Astrocyte of the cerebellum (primary cell): ENCODE results near the gene C22orf31.
A peak's percentile ranks its signal among the peaks of the same experiment; 100 is the strongest.
"Not testable (repeated sequence)": the region's sequence is repeated elsewhere in the genome, so short reads cannot be mapped to it uniquely, and the experiment has no call there.

ENCODE experiments used
- DNase-seq: peaks from one replicate; pipeline ENCODE4 v3.0.0-alpha.2; 2011; ENCODE audit warnings: low read depth
- H3K4me3 ChIP-seq: 2 replicates; pipeline ENCODE4 v1.5.1; 2011; ENCODE audit warnings: mild to moderate bottlenecking, low read depth, low read length, moderate library complexity
- in situ Hi-C: cut with HindIII; loops from 2 replicates; pipeline ENCODE4 v1.10.0; 2017; ENCODE audit warnings: low sequenced_read_pairs
- TF ChIP-seq, protein P1 (sequence below): IDR thresholded peaks from 2 replicates; pipeline ENCODE4 v1.5.1; 2012; ENCODE audit warnings: low read length, low read depth, moderate library complexity, mild to moderate bottlenecking; ENCODE audit errors: missing control alignments

Gene C22orf31

DNA sequence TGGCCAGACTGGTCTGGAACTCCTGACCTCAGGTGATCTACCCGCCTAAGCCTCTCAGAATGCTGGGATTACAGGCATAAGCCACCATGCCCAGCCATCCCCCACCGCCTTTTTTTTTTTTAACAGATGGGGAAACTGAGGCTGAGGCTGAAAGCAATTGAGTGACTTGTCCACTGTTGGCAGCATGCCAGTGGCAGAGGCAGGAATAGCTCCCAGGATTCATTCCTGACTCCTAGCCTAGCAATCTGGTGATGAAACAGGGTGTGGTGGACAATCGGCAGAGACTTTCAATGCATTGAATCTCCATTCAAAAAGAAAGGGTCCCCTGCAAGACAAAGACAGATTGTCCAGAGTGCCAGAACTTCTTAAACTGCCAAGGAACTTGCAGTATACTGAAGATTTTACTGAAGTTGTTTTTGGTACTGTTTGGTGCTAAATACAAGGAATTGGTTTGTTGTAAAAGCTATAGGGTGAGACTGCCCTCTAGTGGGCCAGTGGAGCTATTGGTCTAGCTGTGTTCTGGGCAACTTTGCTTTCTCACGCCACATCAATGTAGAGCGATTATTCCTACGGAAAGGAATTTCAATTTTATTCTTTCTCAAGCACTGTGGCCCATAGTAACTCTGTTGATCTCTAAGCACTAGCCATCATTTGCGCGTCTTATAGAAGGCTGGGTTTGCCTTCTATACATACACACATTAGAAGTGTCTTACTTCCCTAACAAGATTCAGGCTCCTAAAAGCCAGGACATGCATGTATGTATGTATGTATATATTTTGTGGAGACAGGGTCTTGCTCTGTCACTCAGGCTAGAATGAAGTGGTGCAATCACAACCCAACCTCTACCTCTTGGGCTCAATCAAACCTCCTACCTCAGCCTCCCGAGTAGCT is 21.0 kb downstream of the C22orf31 start:
- TF ChIP-seq, protein P1, sequence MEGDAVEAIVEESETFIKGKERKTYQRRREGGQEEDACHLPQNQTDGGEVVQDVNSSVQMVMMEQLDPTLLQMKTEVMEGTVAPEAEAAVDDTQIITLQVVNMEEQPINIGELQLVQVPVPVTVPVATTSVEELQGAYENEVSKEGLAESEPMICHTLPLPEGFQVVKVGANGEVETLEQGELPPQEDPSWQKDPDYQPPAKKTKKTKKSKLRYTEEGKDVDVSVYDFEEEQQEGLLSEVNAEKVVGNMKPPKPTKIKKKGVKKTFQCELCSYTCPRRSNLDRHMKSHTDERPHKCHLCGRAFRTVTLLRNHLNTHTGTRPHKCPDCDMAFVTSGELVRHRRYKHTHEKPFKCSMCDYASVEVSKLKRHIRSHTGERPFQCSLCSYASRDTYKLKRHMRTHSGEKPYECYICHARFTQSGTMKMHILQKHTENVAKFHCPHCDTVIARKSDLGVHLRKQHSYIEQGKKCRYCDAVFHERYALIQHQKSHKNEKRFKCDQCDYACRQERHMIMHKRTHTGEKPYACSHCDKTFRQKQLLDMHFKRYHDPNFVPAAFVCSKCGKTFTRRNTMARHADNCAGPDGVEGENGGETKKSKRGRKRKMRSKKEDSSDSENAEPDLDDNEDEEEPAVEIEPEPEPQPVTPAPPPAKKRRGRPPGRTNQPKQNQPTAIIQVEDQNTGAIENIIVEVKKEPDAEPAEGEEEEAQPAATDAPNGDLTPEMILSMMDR: peak; percentile 97
- DNase-seq: peak; percentile 93
- no peak overlapping the region for H3K4me3 ChIP-seq
- in situ Hi-C loops: no loop called here

DNA sequence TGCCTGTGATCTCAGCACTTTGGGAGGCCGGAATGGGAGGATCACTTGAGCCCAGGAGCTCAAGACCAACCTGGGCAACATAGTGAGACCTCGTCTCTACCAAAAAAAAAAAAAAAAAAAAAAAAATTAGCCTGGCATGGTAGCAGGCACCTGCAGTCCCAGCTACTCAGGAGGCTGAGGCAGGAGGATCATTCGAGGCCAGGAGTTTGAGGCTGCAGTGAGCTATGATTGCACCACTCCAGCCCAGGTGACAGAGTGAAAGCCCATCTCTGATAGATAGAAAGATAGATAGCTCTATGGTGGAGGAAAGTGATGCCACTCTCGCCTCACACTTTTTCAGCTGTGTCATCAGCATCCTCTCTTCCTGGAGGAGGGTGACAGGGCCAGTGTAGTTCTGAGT is 21.9 kb downstream of the C22orf31 start:
- DNase-seq, H3K4me3 ChIP-seq: not testable (repeated sequence)
- in situ Hi-C loops: loop anchor here (10.0 kb wide), 1 partner anchor 155 kb away; the partner anchor contains the start of gene ZNRF3

DNA sequence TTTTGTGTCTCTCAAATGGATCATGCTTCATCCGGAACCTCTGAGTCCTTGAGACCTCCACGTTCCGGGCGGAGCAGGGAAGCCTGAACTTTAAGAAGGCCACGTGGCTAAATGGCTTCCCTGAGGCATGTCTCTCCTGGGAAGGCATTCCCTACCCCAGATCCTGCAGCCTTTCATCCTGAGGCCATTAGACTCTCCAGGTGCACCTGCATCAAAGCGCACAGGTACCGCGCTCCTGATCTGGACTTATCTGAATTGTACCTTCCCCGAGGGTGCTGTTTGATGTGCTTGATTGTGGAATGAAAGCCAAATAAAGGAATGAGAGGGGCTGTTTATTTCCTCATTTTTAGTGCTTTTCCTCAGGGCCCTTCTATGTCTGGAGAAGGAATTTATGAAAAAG is 22.5 kb downstream of the C22orf31 start:
- in situ Hi-C loops: loop anchor here (10.0 kb wide), 1 partner anchor 154 kb away; the partner anchor contains the start of gene ZNRF3
- H3K4me3 ChIP-seq: no peak overlapping the region
- TF ChIP-seq, protein P1: no peak
- DNase-seq: no peak

DNA sequence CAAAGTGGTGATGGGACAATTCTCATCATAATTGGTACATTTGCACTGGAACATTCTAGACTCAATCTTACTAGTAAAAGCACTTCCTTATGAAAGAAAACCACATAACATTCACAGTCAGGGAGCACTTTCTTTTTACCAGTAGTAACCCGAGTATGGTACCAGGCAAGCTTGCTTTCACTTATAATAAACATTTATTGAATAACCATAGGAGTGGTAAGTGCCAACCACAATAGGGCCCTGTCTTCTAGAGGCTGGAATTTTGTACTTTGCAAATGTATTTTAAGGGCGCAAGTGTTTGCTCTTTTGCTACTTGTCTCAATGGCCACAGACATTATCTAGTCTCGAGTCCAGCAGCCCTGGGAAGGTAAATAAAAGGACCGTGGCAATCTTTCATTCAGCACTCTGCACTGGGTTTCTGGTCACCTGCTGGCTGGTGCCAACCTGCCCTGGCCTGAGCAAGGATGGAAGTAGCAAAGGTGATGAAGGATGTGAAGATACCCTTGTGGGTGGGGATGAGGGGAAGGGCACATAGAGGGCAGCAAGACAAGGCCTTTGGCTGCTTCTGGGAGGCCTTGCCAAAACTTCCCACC is 24.2 kb downstream of the C22orf31 start:
- no peak for DNase-seq
- in situ Hi-C loops: loop anchor here (10.0 kb wide), 1 partner anchor 153 kb away; the partner anchor contains the start of gene ZNRF3
- H3K4me3 ChIP-seq: no peak overlapping the region
- TF ChIP-seq, protein P1: no peak

DNA sequence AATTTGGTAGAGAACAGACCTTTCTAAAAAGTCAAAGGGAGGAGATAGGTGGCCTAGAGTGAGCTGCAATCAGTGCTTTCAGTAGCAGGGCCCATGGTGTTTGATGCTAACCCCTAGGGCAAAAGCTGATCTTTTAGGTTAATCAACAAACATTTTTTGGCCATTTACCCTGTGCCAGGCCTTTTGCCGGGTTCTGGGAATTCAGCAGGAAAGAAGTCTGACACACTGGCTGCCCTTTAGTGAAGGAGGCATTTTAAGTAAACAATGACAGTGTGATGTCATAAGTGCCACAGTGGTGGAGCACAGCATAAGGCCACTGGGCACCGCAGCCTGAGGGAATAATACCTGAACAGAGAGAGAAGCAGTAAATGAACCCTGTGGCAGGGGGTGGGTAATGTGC is 29.0 kb downstream of the C22orf31 start:
- TF ChIP-seq, protein P1: no peak
- no peak overlapping the region for H3K4me3 ChIP-seq
- no peak for DNase-seq
- in situ Hi-C loops: loop anchor here (10.0 kb wide), 1 partner anchor 148 kb away; the partner anchor contains the start of gene ZNRF3

DNA sequence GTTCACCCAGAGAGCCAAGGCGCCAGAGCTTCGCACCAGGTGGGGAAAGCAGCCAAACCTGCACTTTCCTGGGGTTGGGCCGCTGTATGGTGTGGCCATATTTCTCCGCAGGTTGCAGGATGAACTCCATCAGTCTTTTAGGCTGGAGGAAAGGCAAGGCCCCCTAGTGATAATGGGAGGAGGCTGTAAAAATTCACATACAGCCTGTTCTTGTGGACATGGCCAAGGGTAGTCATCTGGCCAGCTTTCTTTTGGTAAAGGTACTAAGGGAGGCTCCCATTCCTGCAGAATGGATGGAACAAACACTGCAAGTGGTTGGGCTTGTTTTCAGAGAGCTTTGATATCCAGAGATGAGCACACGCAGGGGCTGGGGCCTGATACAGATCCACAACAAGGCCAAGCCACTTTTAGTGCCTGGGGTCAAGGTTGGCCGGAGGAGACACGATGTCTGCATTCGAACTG is 29.6 kb downstream of the C22orf31 start:
- TF ChIP-seq, protein P1: no peak

More for the DNA sequence above, 29.6 kb downstream of the C22orf31 start:
- no peak overlapping the region for H3K4me3 ChIP-seq
- in situ Hi-C loops: loop anchor here (10.0 kb wide), 1 partner anchor 147 kb away; the partner anchor contains the start of gene ZNRF3
- no peak for DNase-seq
